Measurements from ENCODE around the gene POMT2.
"Not testable (repeated sequence)": the region's sequence is repeated elsewhere in the genome, so short reads cannot be mapped to it uniquely, and the experiment has no call there.

POMT2 gene

DNA sequence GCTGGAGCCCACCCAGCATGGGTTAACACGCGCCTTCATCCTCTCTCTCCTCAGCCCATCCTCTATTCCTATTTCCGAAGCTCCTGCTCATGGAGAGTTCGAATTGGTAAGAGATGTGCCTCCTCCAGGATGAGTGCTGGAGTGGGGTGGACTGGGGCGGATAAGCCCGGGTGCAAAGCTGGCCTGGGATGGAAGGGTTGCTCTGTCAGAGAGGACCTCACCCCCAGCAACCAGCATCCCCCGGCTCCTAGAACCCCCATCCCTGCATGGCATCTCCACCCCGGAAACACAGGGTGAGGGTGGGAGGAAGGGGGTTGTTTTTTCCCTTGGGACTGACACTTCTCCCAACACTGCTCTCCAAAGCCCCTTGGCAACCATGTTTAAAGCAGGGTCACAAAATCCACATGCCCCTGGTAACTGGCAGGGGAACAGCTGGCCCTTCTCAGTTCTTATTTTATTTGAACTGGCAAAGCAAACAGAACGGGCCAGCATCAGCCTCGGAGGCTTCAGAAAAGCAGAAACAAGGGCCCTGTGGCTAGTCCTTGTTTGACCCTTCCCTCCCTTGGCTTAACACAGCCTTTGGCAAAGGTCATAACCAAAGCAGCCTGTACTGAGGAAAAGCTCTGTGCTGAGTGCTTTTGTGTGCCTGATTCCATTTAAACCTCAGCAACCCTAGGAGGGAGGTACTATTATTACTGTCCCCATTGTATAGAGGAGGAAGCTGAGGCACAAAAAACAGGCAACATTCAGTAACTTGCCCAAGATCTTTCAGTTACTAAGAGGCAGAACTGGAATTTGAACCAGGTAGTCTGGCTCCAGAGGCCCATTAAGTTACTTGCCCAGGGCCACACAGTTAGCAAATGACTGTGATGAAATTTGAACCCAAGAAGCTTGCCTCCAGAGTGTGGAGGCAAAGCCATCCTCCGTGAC, 4.4 kb upstream of the POMT2 start:
- DNase-seq (ENCODE audit: low spot score), result no peak

DNA sequence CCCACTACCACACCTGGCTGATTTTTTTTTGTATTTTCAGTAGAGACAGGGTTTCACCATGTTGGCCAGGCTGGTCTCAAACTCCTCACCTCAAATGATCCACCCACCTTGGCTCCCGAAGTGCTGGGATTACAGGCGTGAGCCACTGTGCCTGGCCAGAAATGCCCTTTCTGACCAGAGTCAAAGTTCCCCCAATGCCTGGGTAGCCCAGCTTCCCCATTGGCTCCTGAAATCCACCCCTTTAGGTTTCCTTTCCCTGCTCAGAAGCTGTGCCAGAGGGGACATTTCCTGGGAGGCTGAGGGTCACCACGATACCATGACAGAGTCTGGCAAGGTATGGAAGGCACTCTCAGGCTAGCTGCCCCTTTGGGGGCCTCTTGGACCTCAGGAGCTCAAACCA, 3.6 kb upstream of the POMT2 start:
- no peak for DNase-seq (ENCODE audit: low spot score)

DNA sequence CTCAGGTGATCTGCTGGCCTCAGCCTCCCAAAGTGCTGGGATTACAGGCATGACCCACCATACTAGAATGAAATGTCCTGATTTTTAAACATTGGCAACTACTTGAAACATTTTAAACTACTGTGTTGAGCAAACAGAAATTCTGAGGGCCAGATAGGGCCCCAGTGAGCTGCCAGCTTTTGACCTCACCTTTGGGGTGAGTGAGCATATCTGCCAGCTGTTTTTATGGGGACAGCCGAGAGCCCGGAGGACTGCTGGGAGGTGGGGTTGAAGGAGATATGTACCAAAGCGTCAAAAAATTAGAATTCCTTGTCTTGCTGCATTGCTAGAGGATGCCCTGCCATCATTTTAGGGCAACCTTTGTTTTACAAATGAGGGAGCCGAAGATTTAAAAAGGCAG, 2.9 kb upstream of the POMT2 start:
- DNase-seq (ENCODE audit: low spot score), result no peak

DNA sequence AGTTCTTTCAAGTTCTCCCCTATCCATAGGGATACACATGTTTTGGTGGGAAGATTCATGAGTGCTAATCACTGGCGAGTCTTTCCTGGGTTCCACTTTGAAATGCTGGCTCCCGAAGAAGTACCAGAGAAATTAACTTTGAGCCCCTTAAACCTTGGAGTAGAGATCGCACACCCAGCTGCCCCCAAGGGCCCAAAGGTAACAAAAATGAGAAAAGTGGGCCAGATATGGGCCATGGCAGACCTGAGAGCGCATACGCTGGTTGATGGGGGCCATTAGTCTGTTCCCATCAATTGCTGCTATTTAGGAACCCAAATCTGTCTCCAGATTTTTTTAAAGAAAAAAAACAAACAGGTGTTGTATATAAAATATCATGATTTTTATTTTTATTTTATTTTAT, 2.3 kb upstream of the POMT2 start:
- no peak for DNase-seq (ENCODE audit: low spot score)

DNA sequence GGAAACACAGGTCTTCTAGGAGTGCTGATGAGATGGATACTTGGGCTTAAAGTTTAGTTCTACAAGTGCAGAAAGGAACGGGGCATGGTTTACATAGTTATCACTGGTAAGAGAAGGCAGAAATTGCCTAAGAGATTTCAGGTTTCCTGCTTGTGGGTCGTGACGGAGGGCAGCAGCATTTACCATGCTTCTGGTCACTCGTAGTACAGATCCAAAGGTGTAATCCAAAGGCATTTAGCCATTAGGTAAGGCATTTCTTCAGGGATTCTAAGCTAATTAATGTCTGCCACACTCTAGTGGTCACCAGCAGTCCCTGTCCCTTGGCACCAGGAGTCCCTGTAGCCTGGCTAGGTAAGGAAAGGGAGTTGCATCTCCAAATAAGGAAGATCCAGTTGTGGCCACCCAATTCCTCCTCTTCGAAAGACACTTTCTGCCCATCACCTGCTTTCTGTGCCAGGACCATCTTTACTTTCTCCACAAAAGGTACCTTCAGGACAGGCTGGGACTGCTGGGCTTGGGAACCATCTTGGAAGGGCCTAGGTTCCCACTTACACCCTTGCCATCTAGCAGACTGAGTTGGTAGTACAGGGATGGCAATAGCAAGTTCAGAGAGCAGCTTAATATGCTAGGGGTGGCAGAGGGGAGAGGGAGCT, 1.7 kb upstream of the POMT2 start:
- DNase-seq (ENCODE audit: low spot score), result no peak

DNA sequence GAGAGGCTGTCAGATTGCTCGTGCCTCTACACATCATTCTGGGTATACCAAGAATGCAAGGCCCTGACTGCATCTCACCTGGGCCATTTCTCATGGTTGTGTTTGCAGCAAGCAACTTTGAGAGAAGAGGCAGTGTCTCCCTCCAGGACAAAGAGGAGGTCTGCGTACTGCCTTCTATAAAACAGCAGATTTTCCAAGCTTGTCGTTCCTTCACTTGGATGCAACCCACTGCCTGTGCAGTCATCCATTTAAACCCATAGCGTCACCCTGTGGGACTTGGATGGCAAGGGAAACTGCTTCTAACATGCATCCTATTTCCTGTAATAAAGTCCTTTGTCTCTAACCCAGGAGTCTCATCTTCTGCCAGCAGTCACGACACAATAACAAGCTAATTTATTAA, 1.3 kb downstream of the POMT2 start:
- no peak for DNase-seq (ENCODE audit: low spot score)

DNA sequence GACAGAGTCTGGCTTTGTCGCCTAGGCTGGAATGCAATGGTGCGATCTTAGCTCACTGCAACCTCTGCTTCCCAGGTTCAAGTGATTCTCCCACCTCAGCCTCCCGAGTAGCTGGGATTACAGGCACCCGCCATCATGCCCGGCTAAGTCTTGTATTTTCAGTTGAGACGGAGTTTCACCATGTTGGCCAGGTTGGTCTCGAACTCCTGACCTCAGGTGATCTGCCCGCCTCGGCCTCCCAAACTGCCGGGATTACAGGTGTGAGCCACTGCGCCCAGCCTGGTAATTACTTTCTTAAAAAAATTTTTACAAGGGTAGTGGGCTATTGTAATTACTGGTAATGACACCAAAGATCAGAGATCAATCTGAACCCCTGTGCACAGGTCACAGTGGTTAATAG, 1.9 kb downstream of the POMT2 start:
- DNase-seq (ENCODE audit: low spot score), result not testable (repeated sequence)

DNA sequence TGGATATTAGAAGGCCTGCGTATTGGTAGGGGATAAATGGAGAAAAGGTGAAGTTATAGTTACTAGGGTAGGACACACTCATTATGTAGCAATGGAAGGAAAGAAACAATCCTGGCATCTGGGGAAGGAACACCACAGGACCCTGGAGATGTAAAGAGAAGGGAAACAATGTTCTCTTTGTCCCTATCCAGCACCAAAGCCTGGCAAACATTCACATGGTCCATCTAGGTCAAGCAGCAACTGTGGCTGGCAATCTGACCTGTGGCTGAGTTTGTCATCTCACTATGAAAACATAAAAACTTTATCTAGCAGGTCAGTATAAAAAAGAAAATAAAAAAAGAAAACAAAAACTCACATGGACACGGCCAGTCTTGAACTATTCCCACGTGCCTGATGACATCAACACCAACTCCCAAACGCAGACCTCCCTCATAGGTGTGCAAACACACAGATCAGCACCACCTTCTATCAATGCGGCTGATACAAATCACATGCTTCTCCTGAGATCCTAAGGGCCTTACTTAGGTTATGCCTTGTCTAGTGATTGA, 2.6 kb downstream of the POMT2 start:
- DNase-seq (ENCODE audit: low spot score), result no peak

DNA sequence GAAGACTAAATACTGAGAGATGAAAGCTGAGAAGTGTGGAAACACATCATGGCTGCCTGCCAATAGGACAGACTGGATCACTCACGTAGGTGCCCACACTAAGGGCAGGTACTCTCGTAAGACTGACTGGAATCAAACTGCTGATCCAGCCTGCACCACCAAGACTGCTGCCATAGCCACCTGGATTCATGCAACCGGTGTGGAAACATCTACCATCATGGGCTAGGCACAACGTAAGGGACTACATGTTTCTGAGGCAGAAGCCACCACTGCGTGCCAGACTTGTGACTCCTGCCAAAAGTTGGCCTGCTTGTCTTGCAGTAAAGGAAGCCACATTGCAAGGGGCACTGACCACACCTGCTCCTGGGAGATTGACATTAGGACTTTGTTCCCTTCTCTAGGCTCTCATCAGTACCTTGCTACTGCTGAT, 3.8 kb downstream of the POMT2 start:
- DNase-seq (ENCODE audit: low spot score), result no peak

DNA sequence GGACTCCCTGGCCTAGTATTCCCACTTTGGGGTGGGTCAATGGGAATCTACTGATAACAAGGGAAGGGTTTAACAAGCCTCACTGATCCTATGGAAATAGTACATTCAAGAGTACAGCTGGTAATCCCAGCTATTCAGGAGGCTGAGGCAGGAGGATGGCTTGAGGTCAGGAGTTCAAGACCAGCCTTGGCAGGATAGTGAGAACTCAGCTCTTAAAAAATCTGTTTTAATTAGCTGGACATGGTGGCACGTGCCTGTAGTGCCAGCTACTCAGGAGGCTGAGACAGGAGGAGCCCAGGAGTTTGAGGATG, 4.5 kb downstream of the POMT2 start:
- no peak for DNase-seq (ENCODE audit: low spot score)

DNA sequence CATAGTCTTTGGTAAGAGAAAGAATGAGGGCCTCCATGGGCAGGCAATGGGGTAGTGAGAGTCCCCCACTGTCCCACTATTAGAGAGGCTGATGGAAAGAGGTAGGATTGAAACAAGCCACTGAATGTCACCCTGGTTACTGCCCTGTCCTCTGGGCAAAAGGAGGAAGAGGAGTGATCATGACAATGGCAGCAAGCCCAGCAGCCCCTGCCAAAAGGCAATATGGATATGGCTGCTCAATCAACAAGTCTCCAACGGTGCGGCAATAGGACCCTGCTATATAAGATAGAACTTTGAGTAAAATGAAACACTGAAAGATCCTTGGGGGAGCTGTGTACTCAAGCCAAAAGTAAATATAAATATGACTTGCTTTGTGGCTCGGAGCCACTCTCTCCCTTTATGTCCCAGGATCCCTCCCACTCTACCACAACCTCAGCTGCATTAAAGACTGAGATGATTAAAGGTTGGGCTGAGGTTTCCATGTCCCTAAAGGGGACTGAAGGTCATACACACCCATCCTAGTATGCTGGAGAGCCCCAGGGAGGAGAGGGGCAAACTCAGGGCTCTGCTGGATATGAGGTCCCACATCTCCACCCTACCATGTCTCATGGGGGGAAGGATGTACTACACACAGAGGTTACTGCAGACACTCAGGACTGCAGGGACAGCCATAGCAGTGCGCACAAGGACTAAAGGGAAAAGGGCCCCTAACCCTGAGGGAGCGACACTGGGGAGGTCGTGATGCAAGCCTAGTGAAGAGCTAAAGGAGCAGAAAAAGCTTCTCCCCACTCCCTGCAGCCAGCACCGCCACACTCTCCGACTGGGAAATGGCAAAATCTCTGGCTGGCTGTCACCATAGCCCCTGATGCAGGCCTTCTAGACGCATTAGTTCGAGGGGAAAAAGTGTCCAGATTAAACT, 5.9 kb downstream of the POMT2 start:
- no peak for DNase-seq (ENCODE audit: low spot score)

DNA sequence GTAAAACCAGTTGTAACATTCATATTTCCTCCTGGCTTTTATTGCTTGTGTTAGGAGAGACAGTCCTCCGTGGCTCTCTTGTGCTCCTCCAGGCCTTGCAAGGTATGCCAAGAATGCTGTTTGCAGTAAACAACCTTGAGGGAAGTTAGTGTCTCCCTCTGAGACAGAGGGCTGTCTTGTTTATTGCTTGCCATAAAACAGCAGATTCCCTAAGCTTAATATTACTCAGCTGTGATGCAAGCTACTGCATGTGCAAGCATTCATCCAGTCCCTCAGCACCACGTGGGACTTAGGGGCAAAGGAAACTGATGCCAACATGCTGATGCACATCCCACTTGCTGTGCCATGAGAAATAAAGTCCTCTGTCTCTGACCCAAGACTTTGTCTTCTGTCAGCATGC, 6.6 kb downstream of the POMT2 start:
- DNase-seq (ENCODE audit: low spot score), result no peak

DNA sequence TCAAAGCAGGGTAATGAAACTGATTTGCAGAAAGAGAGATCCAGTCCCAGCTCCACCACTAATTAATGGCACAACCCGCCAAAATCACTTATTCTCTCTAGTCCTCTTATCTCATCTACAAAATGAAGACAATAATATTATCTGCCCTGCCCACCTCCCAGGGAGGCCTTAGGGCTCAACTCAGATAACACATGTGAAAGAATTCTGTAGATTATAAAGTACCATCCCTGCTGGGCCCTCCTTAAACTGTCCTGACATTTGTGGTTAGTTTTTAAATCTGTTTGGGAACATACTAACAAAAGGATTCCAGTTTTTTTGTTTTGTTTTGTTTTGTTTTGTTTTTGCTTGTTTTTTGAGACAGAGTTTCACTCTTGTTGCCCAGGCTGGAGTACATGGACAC, 7.3 kb downstream of the POMT2 start:
- DNase-seq (ENCODE audit: low spot score), result no peak

DNA sequence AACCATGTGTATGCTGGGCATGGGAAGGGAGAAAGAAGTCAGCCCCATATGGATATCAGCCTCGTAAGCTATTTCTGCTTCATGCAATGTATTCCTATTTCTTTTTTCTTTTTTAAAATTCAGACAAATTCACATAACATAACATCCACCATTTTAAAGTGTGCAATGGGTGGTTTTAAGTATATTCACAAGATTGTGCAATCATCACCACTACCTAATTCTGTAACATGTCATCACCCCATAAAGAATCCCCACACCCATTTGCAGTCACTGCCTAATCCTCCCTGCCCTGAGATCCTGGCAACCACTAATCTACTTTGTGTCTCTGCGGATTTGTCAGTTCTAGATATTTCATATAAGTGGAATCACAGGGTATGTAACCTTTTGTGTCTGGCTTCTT, 9.5 kb downstream of the POMT2 start:
- no peak for DNase-seq (ENCODE audit: low spot score)

DNA sequence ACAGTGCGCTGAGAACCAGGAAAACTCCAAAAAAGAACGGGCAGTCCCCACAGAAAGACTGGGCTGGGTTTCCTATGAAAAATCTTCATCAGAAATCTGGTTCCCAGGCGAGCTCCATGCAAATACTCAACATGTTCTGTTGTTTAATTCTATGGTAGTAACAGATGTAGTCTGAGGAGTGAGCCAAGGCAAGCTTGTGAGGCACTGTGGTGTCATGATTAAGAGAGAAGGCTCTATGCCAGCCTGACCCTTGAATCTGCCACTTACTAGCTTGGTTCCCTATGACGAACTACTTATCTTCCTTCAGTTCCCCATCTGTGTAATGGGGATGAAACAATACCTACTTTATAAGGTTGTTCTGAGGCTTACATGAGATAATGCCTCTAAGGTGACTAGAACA, 10.7 kb downstream of the POMT2 start:
- no peak for DNase-seq (ENCODE audit: low spot score)

DNA sequence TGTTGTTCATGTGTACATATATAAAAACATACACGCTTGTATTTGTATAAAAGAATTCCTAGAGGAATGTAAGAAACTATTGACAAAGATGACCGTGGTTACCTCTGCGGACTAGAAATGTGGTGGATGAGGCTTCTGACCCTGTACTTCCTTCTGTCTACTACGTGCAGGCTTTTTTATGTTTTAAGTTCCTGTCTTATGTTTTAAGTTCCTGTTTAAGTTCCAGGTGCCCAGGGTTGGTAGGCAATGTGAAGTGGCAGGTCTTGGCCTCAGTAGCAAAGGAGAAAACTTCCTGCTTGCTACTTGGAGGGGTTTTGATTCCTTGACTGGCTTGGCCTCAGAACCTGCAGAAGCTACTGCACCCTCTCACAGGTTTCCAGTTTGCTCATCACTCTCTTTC, 11.6 kb downstream of the POMT2 start:
- no peak for DNase-seq (ENCODE audit: low spot score)

DNA sequence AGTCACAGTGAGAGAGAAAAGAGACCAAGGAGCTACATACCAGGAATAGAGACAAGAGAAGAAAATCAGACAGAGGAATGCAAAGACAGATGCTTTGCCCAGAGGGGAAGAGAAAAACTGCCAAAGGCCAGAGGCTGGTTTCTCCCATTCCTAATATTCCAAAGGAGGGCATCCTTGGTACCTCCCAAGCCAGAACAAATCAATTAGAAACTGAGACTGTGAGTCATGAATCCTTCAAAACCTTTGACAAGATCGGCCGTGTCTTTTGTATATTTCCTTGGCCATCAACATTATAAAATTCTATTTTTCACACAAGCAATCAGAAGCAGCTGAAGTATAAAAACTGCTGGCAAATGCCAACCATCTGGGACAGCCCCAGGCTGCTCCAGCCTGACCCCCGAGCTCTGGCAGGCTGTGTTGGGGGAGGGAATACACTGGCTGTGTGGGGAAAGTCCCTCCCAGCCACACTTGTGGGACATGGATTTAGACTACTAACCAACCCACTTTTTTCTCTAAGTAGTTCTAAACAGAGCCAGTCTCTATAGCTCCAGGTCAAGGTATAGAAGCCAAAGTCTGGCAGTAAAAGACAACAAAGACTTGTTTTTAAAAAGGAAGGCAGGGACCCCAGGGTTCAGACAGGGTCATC, 13.7 kb downstream of the POMT2 start:
- DNase-seq (ENCODE audit: low spot score), result no peak

DNA sequence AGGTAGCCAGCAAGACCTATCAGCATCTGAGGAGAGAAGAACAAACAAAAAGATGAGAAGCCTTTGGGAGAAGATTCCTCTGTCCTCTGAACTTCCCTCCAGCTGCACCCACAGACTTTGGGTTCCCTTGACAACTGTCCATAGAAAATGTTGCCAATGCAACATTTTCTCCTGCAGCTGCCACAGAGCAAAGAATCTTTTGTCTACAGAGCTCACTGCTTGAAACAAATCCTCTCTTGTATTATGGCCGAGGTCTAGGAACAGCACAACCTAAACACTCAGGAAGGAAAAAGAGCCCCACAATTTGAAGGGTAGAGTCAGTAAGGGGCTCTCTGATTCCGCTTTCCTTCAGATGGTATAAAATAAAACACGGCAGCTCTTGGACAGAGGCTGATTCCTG, 14.3 kb downstream of the POMT2 start:
- no peak for DNase-seq (ENCODE audit: low spot score)

DNA sequence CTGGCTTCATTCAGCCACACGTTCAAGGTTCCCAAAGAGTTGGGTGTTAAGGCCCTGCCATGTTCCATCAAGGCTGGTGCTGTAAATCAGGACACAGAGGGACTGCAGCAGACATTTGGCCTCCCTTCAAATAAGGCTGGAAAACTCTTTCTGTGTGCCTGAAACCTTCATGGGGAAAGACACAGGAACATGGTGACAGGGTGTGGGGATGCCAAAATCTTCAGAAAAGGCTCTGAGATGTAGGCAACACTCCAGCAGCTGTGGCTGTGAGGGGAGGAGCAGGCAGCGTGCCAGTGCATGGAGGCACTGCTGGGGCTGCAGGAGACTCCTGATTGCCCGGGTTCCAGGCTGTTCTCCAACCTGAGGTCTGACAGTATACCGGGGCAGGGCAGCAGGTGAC, 15.0 kb downstream of the POMT2 start:
- DNase-seq (ENCODE audit: low spot score), result no peak

DNA sequence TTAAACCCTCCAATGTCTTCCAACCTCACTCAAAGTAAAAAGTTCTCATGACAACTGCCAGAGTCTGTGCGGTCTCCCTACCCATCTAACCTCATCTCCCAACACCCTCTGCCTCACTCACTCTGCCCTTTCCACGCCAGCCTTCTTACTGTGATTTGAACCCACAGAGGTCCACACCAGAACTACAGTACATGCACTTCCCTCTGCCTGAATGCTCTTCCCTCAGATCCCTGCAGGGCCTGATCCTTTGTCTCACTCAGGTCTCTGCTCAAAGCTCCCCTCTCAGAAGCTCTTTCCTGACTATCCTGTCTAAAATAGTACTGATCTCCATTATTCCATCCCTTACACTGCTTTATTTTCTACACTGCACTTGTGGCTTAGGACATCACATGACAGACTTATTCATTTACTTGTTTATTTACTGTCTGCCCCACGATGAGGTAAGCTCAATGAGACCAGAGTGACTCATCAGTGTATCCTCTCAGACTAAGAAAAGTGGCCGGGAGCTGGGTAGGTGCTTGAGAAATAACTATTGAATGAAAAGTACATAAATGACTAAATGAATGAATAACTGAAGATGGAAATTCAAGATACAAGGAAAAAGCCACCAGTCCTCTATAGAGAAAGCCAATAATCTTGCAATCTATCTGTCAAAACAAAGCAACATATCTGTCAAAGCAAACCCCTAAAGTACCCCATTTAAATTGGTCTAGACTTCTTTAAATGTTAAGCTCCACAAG, 17.1 kb downstream of the POMT2 start:
- no peak for DNase-seq (ENCODE audit: low spot score)

DNA sequence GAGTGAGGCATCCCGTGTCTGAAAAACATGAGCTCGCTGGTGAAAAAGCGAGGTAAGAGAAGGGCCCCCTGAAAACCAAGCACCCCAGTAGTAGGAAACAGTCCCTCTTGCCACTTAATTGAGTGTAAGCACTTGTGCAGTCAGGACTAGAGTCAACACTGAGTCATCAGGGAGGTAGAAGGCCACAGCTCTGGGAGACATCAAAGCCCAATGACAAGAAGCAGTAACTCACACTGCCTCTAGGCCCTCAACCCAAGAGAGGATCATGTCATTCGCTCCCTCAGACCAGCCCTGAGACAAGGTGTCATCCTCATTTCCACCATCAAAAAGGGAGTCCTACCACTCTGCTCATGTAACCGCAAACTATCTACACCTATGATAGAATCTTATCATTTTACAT, 17.8 kb downstream of the POMT2 start:
- no peak for DNase-seq (ENCODE audit: low spot score)
